Fibroblast of skin of right quadriceps (primary cell): ENCODE results near the gene SIX3.

Source experiments
- DNase-seq: peaks from one replicate; pipeline ENCODE4 v3.0.0-alpha.2; 2013

Gene SIX3

DNA sequence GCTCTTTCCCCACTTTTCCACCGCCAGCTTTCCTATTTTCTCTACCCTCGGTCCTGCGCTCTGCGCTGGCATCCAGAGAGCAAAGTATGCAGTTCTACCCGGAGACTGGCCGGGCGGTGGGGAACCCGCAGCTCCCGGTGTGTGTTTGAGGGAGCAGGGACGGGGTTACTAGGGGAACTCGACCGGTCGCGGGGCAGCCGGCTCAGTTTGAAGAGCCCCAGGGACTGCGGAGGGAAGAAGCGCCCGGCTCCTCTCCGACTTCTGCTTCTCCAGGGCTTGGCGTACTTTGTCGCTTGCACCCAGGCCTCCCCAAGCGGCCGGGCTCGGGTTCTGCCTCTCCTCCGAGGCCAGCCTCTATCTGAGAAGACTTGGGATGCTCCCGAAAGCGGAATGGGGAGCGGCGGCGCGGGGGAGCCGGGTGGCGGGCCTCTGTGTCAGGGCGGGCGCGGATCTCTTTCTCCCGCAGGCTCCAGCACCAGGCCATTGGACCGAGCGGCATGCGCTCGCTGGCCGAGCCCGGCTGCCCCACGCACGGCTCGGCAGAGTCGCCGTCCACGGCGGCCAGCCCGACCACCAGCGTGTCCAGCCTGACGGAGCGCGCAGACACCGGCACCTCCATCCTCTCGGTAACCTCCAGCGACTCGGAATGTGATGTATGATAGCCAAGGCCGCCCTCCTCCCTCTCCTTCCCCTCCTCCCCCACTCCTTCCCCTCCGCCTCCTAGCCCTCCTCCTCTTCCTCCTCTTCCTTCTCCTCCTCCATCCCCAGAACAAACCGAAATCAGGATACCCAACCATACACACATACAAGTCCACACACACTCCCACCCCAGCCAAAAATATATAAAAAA lies 2.8 kb downstream of the SIX3 start:
- no peak for DNase-seq

DNA sequence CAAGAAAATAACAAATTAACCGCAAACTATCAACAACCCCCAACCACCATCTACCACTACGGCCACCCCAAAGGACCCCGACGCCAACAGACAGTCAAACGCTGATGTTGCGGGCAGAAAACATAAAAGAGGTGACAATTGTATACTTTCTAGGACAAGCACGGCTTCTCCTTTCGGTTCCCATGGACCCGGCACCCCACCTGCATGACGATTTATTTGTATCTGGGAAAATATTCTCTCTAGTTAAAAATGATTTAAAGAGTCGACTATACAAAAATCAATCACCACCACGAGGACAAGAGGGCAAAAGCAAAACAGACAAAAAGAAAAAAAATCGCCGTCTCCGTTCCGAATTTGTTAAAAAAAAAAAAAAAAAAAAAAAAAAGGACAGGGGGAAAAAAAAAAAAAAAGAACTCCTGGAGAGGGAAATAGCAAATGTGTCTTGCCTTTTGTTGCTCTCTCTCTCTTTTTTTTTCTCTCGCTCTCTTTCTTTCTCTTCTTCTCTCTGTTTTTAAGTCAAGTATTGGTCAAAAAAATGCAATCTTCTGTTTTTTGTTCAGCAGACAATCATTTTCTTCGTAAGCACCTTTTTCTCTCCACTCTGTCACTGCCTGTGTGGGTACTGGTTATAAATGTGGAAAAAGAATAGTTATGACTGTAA lies 3.6 kb downstream of the SIX3 start:
- DNase-seq = no peak

DNA sequence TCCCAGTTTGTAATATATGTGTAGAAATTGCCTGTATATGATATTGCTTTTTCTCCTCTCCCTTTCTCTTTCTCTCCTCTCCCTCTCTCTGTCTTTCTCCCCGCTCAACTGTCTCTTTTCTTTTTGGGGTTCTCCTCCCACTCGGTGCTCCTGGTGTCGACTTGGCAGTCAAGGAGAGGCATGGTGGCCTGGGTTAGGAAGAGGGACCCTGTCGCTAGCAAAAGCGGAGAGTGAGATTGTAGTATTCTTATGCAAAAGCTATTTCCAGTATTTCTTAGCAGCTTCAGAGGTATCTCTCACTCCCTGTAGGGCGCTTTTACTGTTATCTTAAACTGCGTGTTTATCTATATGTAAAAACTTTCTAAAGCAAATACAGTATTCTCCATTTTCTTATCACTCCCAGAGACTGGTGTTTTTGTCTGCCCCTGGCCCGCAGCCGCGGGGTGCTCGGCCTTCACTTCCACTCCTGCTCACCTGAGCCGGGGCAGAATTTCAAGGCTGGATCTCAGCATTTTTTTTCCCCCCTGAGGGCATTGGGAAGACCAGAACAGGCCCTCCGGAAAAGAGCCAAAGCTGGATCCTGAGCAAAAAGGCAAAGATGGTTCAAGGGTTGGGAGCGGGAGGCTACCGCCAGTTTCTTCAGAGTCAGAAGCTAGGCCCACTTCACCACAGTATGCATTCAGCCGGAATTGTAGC lies 4.3 kb downstream of the SIX3 start:
- DNase-seq = no peak

DNA sequence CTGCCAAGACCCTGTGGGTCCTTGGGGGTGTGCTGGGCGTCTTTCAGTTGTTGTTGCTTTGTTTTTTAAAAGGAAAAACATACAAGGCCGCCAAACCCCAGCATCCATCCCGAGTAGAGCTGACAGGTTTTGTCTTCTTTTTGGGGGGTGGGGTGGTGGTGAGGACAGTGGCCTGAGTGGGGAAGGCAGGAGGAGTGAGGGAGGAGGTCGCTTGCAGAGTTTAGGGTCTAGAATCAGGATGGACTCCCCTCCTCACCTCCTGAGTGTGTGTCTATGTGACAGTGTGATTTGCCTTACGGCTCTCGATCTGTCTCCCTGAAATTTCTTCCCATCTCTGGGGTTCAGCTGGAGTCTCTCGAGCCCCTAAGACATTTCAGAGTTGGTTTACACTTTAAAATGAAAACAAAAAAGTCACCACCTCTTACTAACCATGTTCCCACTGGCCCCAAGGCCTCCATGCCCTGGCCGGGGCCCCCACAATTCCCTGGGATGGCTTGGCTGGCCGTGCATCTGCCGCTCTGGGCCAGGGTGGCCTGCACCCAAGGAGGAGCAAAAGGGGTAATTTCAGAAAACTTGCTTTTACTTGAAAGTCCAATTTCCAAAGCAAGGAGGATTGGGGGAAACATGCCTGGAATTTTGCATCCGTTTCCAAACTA lies 5.0 kb downstream of the SIX3 start:
- DNase-seq = no peak

DNA sequence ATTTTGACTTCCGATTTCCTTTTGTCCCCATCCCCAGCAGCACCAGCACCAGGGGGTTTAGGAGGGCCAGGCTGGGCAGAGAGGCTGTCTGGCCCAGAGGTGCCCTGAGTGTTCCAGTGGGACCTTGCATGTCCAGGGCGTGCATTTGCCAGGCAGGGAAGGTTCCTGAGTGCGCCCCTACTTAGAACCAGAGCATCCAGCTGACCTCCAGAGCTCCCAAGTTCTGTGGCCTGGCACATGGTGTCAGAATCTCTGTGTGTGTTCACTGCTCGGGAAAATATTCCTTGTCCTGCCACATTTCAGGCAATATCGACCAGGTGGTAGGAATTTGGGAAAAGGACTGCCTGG lies 5.5 kb downstream of the SIX3 start:
- DNase-seq = no peak

DNA sequence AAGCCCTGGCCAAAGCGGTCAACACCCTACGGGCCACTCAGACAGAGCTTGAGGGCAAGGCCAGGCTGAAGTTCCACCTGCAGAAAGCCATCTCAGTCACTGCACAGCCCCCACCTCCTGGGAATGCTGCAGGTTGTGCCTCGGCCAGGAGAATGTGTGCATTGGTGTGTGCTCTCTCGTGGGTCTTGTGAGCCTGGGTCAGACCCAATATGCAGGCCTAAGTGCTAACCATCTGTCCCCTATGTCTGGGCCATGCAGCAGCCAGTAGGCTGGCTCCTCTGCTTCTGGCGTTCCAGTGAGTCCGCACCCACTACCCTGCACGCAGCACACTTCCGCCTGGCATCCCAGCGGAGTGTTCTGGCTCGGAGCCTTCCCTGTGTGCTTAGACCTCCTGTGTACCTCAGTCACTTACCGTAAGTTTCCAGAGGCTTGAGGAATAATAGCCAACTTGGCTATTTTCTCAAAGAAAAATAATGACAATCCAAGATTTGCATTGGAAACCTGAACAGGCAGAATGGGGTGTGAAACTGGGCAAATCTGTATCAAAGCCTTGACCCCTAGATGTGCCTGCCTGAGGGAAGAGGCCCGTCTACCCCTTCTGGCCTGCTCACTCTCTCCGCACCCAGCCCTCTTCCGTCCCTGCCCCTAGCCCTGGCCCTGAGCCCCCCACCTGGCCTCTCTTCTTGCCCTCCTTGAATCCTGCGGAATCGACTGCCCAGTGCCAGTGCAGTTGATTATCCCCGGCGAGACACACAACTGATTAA lies 7.2 kb downstream of the SIX3 start:
- no peak for DNase-seq

DNA sequence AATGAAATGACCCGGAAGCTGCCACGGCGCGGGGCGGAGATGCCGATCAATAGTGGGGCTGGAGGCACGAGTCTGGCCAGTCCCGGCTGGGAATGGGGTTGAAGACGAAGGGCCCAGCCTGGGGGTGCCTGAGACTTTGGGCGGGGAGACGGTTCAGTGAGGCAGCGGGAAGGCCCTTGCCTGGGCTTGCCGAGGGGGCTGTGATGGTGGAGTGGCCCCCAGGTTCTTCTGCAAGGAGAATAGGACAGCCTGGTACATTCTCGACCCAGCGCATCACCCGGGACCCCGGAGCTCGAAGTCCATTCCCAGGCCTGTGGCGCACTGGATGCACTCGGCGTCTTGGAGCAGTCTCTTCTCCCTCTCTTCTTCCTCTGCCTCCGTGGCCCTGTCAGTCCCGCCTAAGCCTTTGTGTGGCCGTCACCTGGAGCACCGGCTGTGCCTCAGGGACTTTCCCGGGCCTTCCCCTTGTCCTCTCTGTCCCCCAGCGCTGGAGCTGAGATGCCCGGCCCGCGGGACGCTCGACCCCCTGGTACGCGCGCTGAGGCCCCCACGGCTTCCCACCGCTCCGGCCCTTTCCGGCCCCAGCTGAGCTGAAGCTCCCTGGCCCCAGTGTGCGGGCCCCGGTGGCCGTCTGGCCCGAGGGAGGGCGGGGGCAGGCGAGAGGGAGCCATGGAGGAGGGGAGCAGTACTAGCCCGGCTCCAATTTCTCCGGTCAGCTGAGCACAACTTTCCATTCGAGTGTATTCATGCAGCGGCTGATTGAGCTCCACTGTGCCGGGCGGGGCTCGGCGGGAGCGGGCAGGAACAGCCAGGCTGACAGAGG lies 8.0 kb downstream of the SIX3 start:
- no peak for DNase-seq

DNA sequence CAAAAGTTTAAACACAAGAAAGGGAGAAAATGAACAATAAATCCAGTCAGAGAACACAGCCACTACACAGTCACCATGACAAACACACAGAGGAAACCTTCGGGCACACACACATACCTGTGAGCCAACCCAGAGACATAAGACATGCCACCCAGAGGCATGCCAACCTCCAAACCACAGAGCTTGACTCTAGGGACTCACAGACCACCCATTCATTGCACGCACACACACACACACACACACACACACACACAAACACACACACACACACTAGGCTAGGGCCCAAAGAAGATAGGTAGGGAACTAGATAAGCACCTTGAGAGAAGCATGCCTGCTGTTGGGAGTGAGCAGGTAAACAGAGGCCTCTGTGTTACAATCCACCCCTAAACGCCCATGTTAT lies 9.1 kb downstream of the SIX3 start:
- no peak for DNase-seq

DNA sequence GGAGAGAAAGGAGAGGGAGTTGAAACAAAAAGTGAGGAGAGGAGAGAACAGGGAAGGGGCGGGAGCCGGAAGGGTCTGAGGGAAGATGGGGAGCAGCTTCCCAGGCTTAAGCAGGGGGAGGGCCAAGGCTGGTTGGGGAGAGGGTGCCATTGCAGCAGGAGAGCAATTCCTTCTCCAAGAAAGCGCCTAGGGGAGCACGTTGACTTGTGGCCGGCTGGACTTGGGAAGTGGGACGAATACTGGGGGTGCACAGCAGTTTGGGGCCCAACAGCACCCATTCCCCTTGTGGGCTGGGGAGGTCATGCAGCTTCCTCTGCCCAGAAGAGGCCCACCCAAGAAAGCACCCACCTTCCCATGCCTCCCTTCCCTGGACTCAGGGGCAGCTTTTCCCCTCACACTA lies 9.6 kb downstream of the SIX3 start:
- no peak for DNase-seq

DNA sequence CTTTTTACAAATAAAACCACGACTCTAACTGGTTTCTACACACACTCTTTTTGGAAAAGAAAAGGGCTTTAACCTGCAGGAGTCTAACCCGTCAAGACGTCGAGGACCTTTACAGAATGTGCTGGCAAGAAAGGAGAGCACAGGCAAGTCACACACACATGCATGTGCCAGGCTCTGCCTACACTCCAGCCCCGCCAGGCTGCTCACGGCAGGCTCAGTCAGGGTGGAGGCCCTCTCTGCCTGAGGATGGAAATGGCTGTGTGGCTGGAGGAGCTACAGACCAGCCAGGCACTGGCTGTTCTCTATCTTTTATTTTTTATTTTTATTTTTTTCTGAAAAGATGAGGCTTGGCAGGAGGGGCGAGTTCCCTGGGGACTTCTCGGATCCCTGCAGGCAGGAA lies 10.2 kb downstream of the SIX3 start:
- no peak for DNase-seq

DNA sequence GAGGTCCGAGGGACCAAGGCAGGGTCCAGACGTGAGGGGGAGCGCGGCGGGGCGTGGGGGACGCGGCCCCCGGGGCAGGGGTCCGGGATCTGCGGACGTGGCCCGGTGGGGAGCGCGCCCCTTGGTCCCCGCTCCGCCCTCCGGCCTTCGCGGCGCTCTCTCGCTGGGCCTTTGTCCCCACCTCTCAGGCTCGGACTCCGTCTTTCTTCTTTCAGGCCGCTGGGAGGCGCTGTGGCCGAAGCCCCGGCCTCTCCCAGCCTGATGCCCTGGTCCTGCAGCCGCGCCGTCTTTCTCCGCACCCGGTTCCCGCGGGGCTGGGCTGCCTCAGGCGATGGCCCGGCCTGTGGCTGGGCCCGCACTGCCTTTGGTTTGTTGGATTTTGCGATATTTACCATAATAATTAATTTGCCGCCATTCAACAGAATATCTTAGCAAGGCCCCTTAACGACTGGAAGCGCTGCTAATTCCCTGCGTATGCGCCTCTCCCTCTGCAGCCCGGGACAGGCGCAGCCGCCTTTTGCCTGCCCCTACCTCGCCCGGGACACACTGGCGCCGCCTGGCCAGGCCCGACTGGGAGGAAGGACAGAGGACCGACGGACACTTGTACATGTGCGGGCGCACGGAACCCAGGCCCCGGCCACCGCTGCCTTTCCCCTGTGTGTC lies 10.8 kb downstream of the SIX3 start:
- DNase-seq = peak; percentile 47

DNA sequence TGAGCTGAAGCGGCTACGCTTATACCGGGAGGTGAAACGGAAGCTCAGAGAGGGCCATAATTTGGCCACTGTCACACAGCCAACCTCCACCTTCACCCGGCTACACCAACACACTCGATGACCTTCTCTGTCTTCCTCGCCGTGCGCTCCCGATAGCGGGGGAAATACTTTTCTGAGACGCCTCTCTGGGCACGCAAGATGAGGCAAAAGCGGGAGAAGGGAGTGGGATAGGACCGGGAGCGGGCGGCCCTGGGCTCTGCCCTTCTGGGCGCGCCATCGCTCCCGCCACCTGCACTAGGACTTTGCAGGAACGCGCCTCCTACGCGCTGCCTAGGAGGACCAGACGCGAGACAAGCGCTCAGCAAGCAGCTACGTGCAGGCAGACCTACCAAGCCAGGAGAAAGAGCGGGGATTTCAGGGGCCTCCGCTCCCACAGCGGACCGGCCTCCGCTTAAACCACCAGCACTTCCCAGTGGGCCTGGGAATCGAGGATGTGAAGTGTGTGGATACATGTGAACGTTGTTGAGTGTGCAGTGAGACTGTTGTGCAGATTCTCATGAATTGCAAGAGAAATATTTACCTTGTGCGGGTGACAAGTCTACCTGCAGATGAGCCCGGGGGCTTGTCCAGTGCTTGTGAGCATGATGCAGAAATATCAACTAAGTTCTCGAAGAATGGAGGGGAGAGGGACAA lies 11.4 kb downstream of the SIX3 start:
- no peak for DNase-seq

DNA sequence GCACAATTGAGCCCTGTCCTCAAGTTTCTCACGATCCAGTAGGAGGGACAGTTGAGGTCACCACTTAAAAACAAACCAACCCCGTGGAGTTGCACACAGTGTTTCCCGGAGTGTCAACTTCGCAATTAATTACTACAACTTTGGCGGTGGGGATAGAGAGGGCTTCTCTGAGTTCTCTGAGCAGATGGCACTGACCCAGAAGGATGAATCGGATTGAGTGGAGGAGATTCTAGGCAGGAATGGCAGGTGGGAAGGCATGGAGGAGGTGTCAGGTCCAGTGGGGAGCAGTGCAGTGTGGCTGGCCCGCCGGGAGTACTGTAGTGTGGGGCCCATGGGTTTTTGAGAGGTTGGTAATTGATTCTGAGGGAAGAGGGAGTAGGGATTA lies 12.0 kb downstream of the SIX3 start:
- no peak for DNase-seq

DNA sequence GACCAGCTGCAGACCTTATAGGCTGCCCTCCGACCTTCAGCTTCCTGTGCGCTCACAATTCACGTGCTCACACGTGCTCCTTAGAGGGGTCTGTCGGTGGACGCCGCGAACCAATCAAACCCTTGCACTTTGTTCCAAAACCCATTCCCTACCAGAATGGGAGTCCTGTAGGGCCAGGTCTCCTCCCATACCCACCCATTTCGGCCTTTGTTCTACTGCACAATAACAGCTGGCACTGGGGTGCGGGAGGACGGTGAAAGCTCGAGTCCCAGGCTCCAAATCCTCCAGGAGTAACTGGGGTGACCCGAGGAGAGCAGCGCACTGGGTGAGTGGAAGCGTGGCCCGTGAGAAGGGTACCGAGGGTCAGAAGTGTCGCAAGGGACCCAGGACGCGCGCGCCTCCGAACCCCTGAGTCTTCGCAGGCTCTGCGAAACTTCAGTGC lies 13.0 kb downstream of the SIX3 start:
- no peak for DNase-seq

DNA sequence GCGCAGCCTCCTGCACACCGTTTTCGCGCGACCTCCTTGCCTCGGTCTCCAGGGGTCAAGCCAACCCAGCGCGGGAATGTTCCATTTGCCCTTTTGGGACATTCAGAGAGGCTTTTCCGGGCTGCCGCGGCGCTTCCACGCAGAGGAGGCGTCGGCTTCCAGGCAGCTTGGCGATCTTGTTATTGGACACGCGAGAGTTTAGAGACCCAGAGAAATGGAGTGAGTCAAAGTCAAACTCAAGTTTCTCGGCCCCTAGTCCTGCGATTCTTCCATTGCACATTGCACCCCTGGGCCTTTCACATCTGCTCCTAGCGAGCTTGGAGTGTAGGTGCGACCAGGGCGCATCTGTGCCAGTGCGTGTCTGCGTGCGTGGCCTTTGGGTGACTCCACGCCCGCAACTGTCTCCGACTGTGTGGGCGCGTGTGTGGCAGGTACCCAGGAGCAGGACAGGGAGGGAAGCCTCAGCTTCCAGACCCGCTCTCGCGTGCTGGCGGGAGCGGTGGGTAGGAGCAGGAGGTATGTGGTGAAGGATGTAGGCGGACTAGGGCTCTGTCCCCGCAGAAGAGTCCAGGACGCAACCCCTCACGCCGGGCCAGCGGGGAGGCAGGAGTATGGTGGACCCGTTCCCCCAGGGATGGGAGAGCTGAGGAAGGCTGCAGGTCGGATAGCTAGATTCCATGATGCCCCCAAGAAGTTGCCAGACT lies 13.5 kb downstream of the SIX3 start:
- DNase-seq = no peak

DNA sequence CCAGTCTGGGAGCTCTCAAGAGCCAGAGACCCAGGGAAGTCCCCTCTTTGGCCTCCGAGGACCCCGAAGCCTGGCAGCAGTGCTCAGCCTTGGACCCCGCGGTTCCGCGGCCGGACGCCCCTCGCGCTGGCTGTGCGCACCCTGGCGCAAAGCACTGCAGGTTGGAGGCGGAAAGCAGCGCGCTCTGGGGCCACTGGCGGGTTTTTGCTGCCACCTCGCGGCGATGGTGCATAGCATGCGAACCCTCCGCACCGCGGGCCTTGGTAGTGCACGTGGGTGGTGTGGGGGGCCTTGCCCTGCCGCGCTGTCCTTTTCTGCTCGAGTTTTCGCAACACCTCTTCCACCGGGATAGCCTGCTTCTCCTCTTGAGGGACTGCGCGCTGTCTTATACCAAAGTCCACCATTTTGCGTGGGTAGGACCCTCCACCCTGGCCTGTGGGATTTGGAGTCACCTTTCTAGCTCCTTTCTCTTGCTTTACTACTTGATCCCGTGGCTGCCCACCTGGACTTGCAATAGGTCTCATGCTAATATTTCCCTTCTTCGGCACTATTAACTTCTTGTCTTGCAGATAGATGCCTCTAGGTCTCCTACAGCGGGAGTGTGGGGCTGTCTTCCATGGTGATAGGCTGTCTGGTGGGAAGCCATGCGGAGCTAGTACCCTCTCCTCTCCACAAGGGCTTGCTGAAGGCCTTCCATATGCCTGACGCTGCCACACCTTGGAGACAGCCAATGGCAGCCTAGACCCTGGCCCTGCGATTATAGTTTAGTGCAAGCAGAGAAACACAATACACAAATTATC lies 14.3 kb downstream of the SIX3 start:
- DNase-seq = peak; percentile 54

DNA sequence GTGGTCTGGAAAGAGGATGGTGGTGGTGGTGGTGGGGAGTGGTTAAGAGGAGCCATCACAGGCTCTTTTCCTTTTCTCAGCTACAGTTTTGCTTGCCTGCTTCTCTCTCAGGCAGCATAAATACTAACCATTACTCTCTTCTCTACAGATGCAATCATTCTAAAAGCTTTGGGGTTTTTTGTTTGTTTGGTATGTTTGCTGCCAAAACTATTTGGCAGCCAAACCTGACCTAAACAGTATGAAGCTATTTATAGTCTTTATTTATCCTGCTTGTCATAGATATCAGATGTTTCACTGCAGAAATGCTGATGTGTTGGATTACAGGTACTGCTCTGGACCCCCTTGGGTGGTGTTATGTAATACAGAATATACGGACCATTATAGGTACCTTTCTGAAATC lies 15.3 kb downstream of the SIX3 start:
- DNase-seq = no peak

DNA sequence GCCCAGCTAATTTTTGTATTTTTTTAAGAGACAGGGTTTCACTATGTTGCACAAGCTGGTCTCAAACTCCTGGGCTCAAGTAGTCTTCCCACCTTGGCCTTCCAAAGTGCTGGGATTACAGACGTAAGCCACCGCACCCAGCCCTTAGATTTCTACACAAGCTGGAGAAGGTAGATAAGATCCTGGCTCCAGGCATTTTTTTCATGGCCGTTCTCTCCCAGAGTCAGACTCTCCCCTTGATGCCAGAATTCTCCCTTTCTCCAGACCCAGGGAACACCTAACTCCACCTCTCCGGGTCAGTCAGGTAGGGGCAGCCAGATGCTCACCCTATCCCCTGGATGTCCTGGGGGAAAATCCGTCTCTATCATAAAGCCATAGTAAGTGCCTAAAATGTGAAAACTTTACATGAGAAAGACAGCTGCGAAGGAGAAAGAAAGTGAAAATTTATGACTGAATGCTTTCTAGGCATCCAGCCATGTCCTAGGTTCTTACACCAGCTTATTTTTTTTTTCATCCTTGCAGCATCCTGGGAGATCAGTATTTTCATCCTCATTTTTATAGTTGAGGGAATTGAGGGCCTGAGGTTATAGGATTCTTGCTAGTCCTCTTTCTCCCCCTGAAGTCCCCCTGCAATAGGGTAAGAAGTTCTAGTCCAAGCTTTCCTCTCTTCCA lies 16.3 kb downstream of the SIX3 start:
- no peak for DNase-seq

DNA sequence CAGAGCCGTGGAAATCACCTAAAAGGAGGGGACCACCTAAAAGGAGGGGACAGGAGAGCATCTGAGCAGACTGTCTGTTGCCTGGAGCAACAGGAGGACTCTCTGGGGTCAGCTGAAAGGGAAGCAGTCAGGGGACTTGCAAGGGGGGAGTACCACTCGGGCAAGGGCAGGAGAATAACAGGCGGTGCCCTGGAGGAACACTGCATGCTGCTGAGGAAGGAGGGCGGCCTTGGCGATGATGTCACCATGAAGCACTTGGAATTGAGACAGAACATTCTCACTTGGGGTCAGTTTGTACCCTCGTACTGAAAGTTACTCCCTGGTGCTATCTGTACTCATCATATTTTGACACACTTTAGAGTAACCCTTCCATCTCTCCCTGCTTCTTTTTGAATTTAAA lies 18.4 kb downstream of the SIX3 start:
- DNase-seq = no peak
